SK-N-SH (cell line): ENCODE results near the gene LTBP2. TPM values are rescaled to one million over a fixed set of nuclear protein-coding genes. Genes with fewer than 3 reads are reported as not detected.

Source experiments
- CTCF ChIA-PET: fragments of 300-600, 350-600 bp; formaldehyde crosslinking; extraction: SDS; loops from one replicate; lab custom pipeline; 2021; lab: Yijun Ruan, JAX
- POLR2A ChIA-PET: fragments of 350-600 bp; sonication (Branson Sonifier 250); formaldehyde crosslinking; extraction: SDS; loops from one replicate; lab custom pipeline; 2020; ENCODE audit warnings: antibody characterized with exemption, inconsistent platforms; lab: Yijun Ruan, JAX
- DNase-seq: peaks from one replicate; pipeline ENCODE4 v3.0.0; 2012
- H2AFZ ChIP-seq: fragments of 200-600 bp; sonication (generic); 2 replicates; pipeline ENCODE4 v1.8.1; 2016; ENCODE audit warnings: antibody characterized with exemption, mild to moderate bottlenecking, low read depth
- H3F3A ChIP-seq: fragments of 200-600 bp; sonication (generic); replicated peaks from 2 replicates; pipeline ENCODE3; 2016; ENCODE audit warnings: antibody characterized with exemption, mild to moderate bottlenecking; ENCODE audit not compliant: insufficient read depth
- H3K27ac ChIP-seq, 2 experiments: fragments of 200-500 bp in 1 of 2; fragments of 200-600 bp in 1 of 2; sonication (Bioruptor generic) in 1 of 2; sonication (generic), shearing (Covaris generic) in 1 of 2; 2 replicates each; pipeline versions ENCODE4 v1.5.1 to v1.6.1; 2014 to 2016; ENCODE audit warnings: low read depth in 2 of 2, inconsistent platforms in 1 of 2, low read length in 1 of 2, mild to moderate bottlenecking in 1 of 2, mixed read lengths in 1 of 2
- H3K27me3 ChIP-seq: fragments of 200-600 bp; sonication (generic), shearing (Covaris generic); 2 replicates; pipeline ENCODE4 v1.6.1; 2016; ENCODE audit warnings: mixed run types; ENCODE audit not compliant: insufficient read depth
- H3K36me3 ChIP-seq, 2 experiments: fragments of 200-500 bp in 1 of 2; fragments of 200-600 bp in 1 of 2; sonication (Bioruptor generic) in 1 of 2; sonication (generic) in 1 of 2; replicated peaks in 1 of 2; 2 replicates each; pipeline versions ENCODE3 to v1.5.1; 2014 to 2016; ENCODE audit warnings: low read length in 1 of 2, mild to moderate bottlenecking in 1 of 2; ENCODE audit not compliant: insufficient read depth in 2 of 2, control insufficient read depth in 1 of 2
- H3K4me1 ChIP-seq, 2 experiments: fragments of 200-500 bp in 1 of 2; fragments of 200-600 bp in 1 of 2; sonication (Bioruptor generic) in 1 of 2; sonication (generic), shearing (Covaris generic) in 1 of 2; 2 replicates each; pipeline versions ENCODE4 v1.5.1 to v1.6.1; 2014 to 2016; ENCODE audit warnings: low read depth in 1 of 2, low read length in 1 of 2, mixed run types in 1 of 2; ENCODE audit not compliant: insufficient read depth in 2 of 2, control insufficient read depth in 1 of 2
- H3K4me2 ChIP-seq: fragments of 200-600 bp; sonication (generic), shearing (Covaris generic); 2 replicates; pipeline ENCODE4 v1.6.1; 2017; ENCODE audit warnings: mixed run types
- H3K4me3 ChIP-seq, 2 experiments: fragments of 200-500 bp in 1 of 2; fragments of 200-600 bp in 1 of 2; sonication (Bioruptor generic) in 1 of 2; sonication (generic), shearing (Covaris generic) in 1 of 2; 2 replicates each; pipeline versions ENCODE4 v1.5.1 to v1.8.1; 2014 to 2016; ENCODE audit warnings: low read depth in 2 of 2, inconsistent platforms in 1 of 2, low read length in 1 of 2, mild to moderate bottlenecking in 1 of 2, mixed read lengths in 1 of 2, moderate library complexity in 1 of 2
- H3K79me2 ChIP-seq: fragments of 200-600 bp; sonication (generic); 2 replicates; pipeline ENCODE4 v1.8.1; 2017; ENCODE audit warnings: mild to moderate bottlenecking; ENCODE audit not compliant: insufficient read depth
- H3K9ac ChIP-seq: fragments of 200-600 bp; sonication (generic); 2 replicates; pipeline ENCODE4 v1.6.1; 2017; ENCODE audit warnings: mixed run types
- H3K9me2 ChIP-seq: fragments of 200-600 bp; sonication (generic); 2 replicates; pipeline ENCODE4 v1.6.1; 2017; ENCODE audit warnings: mixed run types
- H3K9me3 ChIP-seq: fragments of 200-600 bp; sonication (generic); 2 replicates; pipeline ENCODE4 v1.6.1; 2017; ENCODE audit warnings: mixed run types, mild to moderate bottlenecking, moderate library complexity
- H4K20me1 ChIP-seq: fragments of 200-600 bp; sonication (generic); 2 replicates; pipeline ENCODE4 v1.6.1; 2017; ENCODE audit warnings: mild to moderate bottlenecking, mixed run types; ENCODE audit not compliant: insufficient read depth
- CTCF ChIP-seq: fragments of 200-600 bp; sonication (generic); IDR thresholded peaks from 2 replicates; pipeline ENCODE4 v1.6.1; 2017; ENCODE audit warnings: antibody characterized with exemption, mild to moderate bottlenecking, moderate library complexity
- JUND ChIP-seq: IDR thresholded peaks from 2 replicates; pipeline ENCODE4 v1.4.0; 2012
- MXI1 ChIP-seq: IDR thresholded peaks from 2 replicates; pipeline ENCODE4 v1.6.1; 2012; ENCODE audit warnings: mild to moderate bottlenecking, low read depth, low read length, improper control_type of control experiment
- TEAD4 ChIP-seq: IDR thresholded peaks from 2 replicates; pipeline ENCODE4 v1.4.0; 2012; ENCODE audit warnings: mild to moderate bottlenecking, borderline replicate concordance; ENCODE audit not compliant: insufficient read depth
- ZBTB33 ChIP-seq: IDR thresholded peaks from 2 replicates; pipeline ENCODE4 v1.4.0; 2012; ENCODE audit warnings: low read depth, borderline replicate concordance
- WGBS: methylation state at CpG from one replicate; pipeline ENCODE4 v1.1.6; 2017; ENCODE audit warnings: low lambda C conversion rate; 5-methylcytosine and 5-hydroxymethylcytosine counted together
- polyA plus RNA-seq, 3 experiments: library from polyadenylated mRNA; depleted of rRNA; stranded (reverse); fragments of >200 nt; gene quantifications; 2 replicates each; pipeline ENCODE4 v1.2.3, GENCODE V29; 2012

LTBP2 gene
- polyA plus RNA-seq, 1 of the 3 experiments (the other 2 are of a cell fraction), result 58.8 TPM

- TF ChIP-seq JUND (no peak), CTCF (no peak)
Measured at GRCh38 chr14:74522740-74523139, 89.3 kb downstream of the LTBP2 start.

GRCh38 chr14:74521756-74522155 is 90.3 kb downstream of the LTBP2 start:
- 88% methylated on average over 10 of the region's 10 CpGs for WGBS
- CTCF ChIA-PET, result interaction anchor here (1.1 to 1.6 kb wide), 2 partner anchors 11 to 21 kb away, joined by 3 to 4 read pairs; no protein-coding TSS in a partner anchor

More at GRCh38 chr14:74522740-74523139, 89.3 kb downstream of the LTBP2 start:
- Histone ChIP-seq H3K4me3 (no peak overlapping the region), H3K27me3 (no peaks in the 10 kb centered on the region), H3K27ac (no peak overlapping the region), H4K20me1 (no peaks in the 10 kb centered on the region), H3K36me3 (peaks cover 25 to 46% of the 10 kb centered on the region in 2 experiments), H3F3A (no peaks in the 10 kb centered on the region), H3K4me2 (no peak overlapping the region), H3K9me2 (no peaks in the 10 kb centered on the region), H3K9ac (no peak overlapping the region), H3K4me1 (peaks cover 0 to 5% of the 10 kb centered on the region in 2 experiments; a peak in 1 of 4 replicates), H3K79me2 (no peaks in the 10 kb centered on the region), H3K9me3 (no peaks in the 10 kb centered on the region), H2AFZ (no peak overlapping the region)
- POLR2A ChIA-PET, result no interaction called here
- WGBS, result 96% methylated on average over 5 of the region's 7 CpGs
- no peak for DNase-seq
- CTCF ChIA-PET, result interaction anchor here (0.9 kb wide), 1 partner anchor 89 kb away, joined by 3 read pairs; the partner anchor contains the start of gene LTBP2

More at GRCh38 chr14:74521756-74522155, 90.3 kb downstream of the LTBP2 start:
- H3F3A ChIP-seq, result no peaks in the 10 kb centered on the region
- TF ChIP-seq ZBTB33 (no peak), TEAD4 (no peak), MXI1 (no peak), JUND (no peak)
- no peaks in the 10 kb centered on the region for H3K9me3 ChIP-seq
- no peak overlapping the region for H3K9ac ChIP-seq
- H3K4me3 ChIP-seq, result no peak overlapping the region
- H3K27ac ChIP-seq, result no peak overlapping the region
- POLR2A ChIA-PET, result no interaction called here
- peaks cover 28 to 46% of the 10 kb centered on the region in 2 experiments for H3K36me3 ChIP-seq
- no peaks in the 10 kb centered on the region for H3K9me2 ChIP-seq
- peaks cover 0 to 7% of the 10 kb centered on the region in 2 experiments; a peak in 1 of 4 replicates for H3K4me1 ChIP-seq
- no peak overlapping the region for H3K4me2 ChIP-seq
- DNase-seq, result no peak
- no peak overlapping the region for H2AFZ ChIP-seq
- H3K27me3 ChIP-seq, result no peaks in the 10 kb centered on the region
- H3K79me2 ChIP-seq, result no peaks in the 10 kb centered on the region
- no peaks in the 10 kb centered on the region for H4K20me1 ChIP-seq
